GM04504 (cell line): ENCODE measurements around the gene PERCC1.

Experiments
- DNase-seq: peaks from one replicate; pipeline ENCODE4 v3.0.0-alpha.2; 2012; ENCODE audit warnings: low read depth

Gene PERCC1

DNA sequence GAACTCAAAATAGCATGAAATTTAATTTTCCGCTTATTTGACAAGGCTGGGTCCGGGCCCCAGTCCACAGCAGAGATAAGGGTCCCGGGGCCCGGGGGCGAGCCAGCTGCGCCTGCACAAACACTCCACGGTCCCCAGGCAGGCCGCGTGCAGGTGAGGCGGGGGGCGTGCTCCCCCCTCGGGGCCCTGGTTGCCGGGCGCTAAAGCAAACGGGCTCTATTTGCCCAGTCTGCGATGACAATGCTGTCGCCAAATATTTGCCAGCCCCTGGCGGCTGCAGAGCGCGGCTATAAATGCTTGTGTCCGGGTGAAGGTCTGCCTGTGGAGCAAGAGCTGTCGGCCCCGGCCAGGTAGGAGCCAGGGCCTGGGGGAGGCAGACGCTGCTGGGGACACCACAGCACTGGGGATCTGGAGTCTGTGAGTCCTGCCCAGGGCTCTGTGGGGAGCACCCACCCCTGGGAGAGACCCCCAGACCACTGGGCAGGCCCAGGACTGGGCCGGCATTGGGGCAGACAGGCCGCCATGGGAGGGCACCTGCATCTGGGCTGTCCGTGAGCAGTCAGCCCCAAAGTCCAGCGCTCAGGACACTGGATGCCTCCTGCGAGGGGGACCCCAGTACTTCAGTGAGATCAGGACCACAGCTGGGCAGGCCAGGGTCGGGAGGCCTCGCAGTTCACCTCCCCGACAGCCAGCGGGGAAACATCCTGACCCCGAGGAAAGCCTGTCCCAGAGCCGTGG is at the start of gene PERCC1:
TSS of gene PERCC1 (plus strand) at position 320 of the 738 bp plus-strand sequence. CDS start 1,516 bp downstream, outside the sequence.
- no peak for DNase-seq

- DNase-seq = no peak
These were observed 49.1 kb upstream of the PERCC1 start for GRCh38 chr16:1381612-1382406.

DNA sequence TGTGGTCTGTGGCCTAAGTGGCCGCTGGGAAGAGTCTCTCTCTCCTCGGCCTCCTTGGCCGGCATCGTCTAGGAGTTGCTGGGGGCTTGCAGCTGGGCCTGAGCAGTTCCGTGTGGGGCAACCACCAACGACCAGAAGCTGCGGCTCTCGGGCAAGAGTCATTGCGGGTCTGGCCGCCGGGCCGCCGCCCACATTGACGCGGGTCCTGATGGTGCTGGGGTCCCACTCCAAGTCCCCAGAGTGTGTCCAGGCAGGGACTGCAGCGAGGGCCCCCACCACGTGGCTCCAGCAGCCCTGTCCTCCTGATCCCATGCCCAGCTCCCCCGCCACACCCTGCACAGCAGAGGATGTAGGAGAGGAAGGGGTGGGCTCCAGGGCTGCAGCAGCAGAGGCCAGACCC is 47.3 kb upstream of the PERCC1 start:
- DNase-seq = no peak

DNA sequence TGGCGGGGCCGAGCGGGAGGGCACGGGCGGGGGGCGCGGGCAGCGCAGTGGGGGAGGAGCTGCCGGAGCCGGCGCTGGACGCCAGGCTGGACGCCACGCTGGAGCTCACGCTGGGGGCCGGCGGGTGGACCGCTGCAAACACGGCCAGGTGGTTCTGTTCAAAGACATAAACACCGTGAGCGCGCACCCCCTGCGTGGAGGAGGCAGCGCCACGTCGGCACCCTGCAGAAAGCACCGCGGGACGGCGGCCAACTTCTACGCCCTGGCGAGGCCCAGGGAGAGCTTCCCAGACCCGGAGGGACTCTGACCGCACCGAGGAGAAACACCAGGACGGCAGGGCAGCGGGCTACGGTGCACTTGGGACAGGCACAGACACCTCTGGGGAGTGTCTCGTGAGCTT is 45.6 kb upstream of the PERCC1 start:
- no peak for DNase-seq

GRCh38 chr16:1387331-1387730 is 43.5 kb upstream of the PERCC1 start:
- no peak for DNase-seq

DNA sequence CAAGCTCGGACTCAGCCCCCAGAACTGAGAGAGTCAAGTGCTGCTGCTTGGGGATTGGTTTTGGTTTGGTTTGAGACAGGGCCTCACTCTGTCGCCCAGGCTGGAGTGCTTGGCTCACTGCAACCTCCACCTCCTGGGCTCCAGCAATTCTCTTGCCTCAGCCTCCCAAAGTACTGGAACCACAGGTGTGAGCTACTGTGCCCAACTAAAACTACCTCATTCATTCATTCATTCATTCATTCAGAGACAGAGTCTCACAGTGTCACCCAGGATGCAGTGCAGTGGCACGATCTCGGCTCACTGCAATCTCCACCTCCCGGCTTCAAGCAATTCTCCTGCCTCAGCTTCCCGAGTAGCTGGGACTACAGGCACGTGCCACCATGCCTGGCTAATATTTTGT is 41.1 kb upstream of the PERCC1 start:
- no peak for DNase-seq

GRCh38 chr16:1390239-1390779 is 40.6 kb upstream of the PERCC1 start:
- no peak for DNase-seq

DNA sequence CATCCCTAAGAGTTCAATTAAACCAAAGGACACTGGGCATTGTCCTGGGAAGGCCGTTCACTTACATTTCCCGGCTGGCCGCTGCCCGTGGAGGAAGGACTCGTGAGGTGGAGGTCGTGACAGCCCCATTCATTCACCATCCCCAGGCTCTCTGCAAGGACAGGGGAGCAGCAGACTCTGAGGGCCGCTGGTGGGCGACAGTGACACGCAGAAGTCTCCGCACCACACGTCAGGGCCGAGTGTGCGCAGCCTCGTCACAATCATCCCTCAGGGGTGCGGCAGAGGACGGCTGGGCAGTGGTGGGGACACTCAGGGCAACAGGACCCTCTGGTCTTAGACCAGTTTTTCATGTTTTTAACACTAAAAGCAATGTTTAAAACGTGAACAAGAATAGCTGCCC is 38.1 kb upstream of the PERCC1 start:
- DNase-seq = no peak

- DNase-seq = no peak
These were observed 37.2 kb upstream of the PERCC1 start for GRCh38 chr16:1393613-1394176.

GRCh38 chr16:1394367-1394951 is 36.4 kb upstream of the PERCC1 start:
- DNase-seq = no peak

GRCh38 chr16:1395444-1396031 is 35.3 kb upstream of the PERCC1 start:
- DNase-seq = no peak

GRCh38 chr16:1397779-1398178 is 33.1 kb upstream of the PERCC1 start:
- DNase-seq = no peak

- DNase-seq = no peak
These were observed 32.5 kb upstream of the PERCC1 start for GRCh38 chr16:1398351-1398750.

DNA sequence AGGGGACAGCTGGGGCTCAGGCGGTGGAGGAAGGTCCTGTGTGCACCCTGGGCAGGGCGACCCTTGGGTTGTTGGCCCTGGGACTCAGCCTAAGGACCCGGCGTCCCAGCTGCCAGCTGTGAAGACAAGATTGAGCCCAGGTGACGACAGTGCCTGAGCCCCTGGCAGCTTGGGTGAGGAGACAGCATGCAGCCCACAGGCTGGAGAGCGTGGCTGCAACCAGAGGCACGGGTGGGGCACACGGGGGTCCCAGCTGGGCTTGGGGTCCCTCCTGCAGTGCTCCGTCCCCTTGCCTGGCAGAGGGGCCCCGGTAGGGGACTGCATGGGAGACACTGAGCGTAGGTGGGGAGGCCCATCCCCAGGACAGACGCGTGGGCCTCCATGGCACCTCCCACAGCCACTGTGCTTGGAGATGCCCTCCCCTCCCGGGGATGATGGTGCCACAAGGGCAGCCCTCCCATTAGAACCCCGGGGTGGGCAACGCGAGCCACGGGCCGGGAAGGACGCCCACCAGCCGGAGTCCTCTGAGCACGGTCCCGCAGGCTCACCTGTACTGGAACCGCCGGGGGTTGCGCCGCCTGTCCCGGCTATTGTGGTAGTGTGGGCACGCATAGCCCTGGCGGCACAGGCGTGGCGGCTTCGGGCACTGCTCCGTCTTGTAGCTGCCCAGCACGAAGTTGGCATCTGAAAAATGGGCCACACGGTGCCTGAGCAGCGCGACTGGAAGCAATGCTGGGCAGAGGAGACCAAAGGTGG is 31.9 kb upstream of the PERCC1 start:
- DNase-seq = no peak

- DNase-seq = no peak
These were observed 29.7 kb upstream of the PERCC1 start for GRCh38 chr16:1401061-1401757.

DNA sequence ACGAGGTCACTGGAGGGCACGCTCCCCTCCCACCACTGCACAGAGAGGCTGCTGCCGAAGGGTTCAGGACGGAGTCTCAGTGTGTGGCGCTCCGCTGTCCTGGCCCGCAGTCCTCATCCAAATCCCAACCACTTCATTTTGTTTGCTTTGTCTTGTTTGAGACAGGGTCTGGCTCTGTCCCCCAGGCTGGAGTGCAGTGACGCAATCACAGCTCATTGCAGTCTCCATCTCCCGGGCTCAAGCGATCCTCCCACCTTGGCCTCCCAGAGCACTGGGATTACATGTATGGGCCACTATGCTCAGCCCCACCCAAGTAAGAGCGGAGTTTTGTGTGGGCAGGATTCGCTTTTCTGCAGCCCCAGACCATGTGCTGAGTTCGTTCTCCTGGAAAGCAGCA is 29.1 kb upstream of the PERCC1 start:
- no peak for DNase-seq

DNA sequence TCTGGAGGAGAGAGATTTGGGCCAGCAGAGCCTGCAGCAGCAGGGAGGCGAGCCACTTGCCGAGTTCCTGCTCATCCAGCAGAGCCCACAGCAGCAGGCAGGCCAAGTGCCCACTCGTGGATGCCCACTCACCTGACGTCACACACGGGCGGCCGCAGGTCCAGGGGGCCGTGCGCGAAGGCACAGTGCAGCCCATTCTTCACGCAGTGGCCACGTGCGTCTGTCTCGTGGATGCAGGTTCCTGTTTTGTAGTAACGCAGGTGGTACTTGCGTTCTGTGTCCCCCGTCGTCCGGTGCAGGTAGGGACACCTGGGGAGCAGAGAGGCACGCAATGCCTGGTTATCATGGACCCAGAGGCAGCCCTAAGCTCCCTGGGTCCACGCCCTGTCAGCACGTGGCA is 27.8 kb upstream of the PERCC1 start:
- no peak for DNase-seq

DNA sequence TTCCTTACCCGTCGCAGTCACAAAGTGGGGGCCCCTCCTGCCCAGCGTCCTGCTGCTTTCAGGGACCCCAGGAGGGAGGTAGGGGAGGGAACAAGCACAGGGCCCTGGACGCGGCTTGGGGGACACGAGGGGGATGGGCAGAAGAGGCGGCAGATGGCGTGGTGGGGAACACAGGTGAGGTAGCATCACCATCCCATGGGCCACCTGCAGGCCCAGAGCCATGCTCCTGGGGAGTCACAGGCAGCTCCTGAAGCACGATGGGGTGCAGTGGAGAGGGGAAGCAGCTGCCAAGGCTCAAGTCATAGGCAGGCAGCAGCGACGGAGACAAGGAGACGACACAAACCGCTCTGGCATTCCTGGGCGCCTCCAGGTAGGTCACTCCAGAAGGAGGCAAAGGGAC is 27.1 kb upstream of the PERCC1 start:
- DNase-seq = no peak

GRCh38 chr16:1407753-1408152 is 23.1 kb upstream of the PERCC1 start:
- DNase-seq = peak; percentile 44

- peak; percentile 71 for DNase-seq
These were observed 22.6 kb upstream of the PERCC1 start for GRCh38 chr16:1408171-1408837.
